OCI-LY1 (cell line): ENCODE data around the gene CBY1.

ENCODE experiments used
- CTCF ChIP-seq: fragments of 200-600 bp; sonication (generic), shearing (Covaris generic); IDR thresholded peaks from 2 replicates; pipeline ENCODE4 v1.5.1; 2017; ENCODE audit warnings: mild to moderate bottlenecking, antibody characterized with exemption, low read length, moderate library complexity, mixed read lengths
- EZH2 ChIP-seq: fragments of 200-600 bp; sonication (generic), shearing (Covaris generic); IDR thresholded peaks from 2 replicates; pipeline ENCODE4 v1.8.0; 2017; ENCODE audit warnings: borderline replicate concordance, mixed run types, mild to moderate bottlenecking, antibody characterized with exemption, low read length, moderate library complexity, mixed read lengths

GRCh38 chr22:38710866-38711265 lies 54.4 kb downstream of the CBY1 start:
- no peak for TF ChIP-seq CTCF
- no peak for TF ChIP-seq EZH2
